ENCODE results near the gene VPS72.

Gene VPS72

GRCh38 chr1:151165738-151166504 is 24.1 kb downstream of the VPS72 start, which contains the start of the genes LYSMD1 and SCNM1:
TSS of gene LYSMD1 (minus strand) at chr1:151165902. CDS start at chr1:151165258, 644 bp downstream.
TSS of gene SCNM1 (plus strand) at chr1:151166144. CDS start at chr1:151166153, 9 bp downstream.
- Histone ChIP-seq H3K4me2 (ENCODE audit: low read depth, low read length, poor library complexity, severe bottlenecking) (peak within 1 kb of the TSS; percentile 98), H3K27me3 (ENCODE audit: insufficient read depth, low read length, poor library complexity, severe bottlenecking) (no peaks in the 10 kb centered on the region), H4K20me1 (ENCODE audit: insufficient read depth, low read length, poor library complexity, severe bottlenecking) (no peaks in the 10 kb centered on the region), H2AFZ (ENCODE audit: low read length) (peak within 1 kb of the TSS; percentile 83), H3K9me2 (replicated peaks; ENCODE audit: low read depth, low read length) (no peaks in the 10 kb centered on the region), H3K9ac (ENCODE audit: low read depth, low read length, poor library complexity, severe bottlenecking) (peak within 1 kb of the TSS; percentile 84), H3K9me3 (ENCODE audit: insufficient read depth, low read depth, low read length) (no peaks in the 10 kb centered on the region), H3K4me3 (ENCODE audit: low read length, poor library complexity, severe bottlenecking) (peak within 1 kb of the TSS; percentile 93), H3K4me1 (ENCODE audit: insufficient read depth, low read length, poor library complexity, severe bottlenecking) (peaks cover 21% of the 10 kb centered on the region), H3F3A (ENCODE audit: low read depth) (no peaks in the 10 kb centered on the region), H3K79me2 (ENCODE audit: insufficient read depth, low read length) (peaks cover 39% of the 10 kb centered on the region), H3K36me3 (ENCODE audit: insufficient read depth, low read length) (peaks cover 5% of the 10 kb centered on the region; the same call in 1 of the 2 replicates)
- TF ChIP-seq EZH2phosphoT487 (IDR thresholded peaks at IDR 0.05; ENCODE audit: borderline replicate concordance): no peak
- TF ChIP-seq, protein P1, sequence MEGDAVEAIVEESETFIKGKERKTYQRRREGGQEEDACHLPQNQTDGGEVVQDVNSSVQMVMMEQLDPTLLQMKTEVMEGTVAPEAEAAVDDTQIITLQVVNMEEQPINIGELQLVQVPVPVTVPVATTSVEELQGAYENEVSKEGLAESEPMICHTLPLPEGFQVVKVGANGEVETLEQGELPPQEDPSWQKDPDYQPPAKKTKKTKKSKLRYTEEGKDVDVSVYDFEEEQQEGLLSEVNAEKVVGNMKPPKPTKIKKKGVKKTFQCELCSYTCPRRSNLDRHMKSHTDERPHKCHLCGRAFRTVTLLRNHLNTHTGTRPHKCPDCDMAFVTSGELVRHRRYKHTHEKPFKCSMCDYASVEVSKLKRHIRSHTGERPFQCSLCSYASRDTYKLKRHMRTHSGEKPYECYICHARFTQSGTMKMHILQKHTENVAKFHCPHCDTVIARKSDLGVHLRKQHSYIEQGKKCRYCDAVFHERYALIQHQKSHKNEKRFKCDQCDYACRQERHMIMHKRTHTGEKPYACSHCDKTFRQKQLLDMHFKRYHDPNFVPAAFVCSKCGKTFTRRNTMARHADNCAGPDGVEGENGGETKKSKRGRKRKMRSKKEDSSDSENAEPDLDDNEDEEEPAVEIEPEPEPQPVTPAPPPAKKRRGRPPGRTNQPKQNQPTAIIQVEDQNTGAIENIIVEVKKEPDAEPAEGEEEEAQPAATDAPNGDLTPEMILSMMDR (conservative IDR thresholded peaks at IDR 0.05; ENCODE audit: low read length): no peak

DNA sequence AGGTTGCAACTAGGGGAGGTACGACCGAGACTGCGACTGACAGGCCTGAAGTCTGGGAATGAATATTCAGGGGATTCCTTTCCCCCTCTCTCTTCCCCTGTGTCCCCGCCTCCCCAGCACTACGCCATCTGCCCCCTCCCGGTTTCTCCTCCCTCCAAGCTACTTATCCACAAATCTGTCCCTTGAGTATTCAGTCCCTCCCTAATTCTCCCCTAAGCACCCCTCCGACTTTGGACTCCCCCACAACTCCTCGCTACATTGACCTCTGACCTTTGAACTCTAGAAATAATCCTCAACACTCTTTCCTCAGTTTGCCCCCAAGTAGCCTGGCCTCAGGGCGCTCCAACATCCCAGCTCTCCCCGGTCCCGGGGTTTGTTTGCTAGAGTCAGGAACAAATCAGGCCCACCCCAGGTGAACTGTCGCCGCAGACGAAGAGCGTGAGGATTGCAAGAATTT is 24.7 kb downstream of the VPS72 start:
- H3K36me3 ChIP-seq (ENCODE audit: insufficient read depth, low read length): peaks cover 5% of the 10 kb centered on the region; the same call in 1 of the 2 replicates
- peak overlapping the region; percentile 91 for H3K4me2 ChIP-seq (ENCODE audit: low read depth, low read length, poor library complexity, severe bottlenecking)
- peaks cover 39% of the 10 kb centered on the region for H3K79me2 ChIP-seq (ENCODE audit: insufficient read depth, low read length)
- TF ChIP-seq, protein P1 (conservative IDR thresholded peaks at IDR 0.05; ENCODE audit: low read length): no peak
- TF ChIP-seq EZH2phosphoT487 (IDR thresholded peaks at IDR 0.05; ENCODE audit: borderline replicate concordance): no peak
- H4K20me1 ChIP-seq (ENCODE audit: insufficient read depth, low read length, poor library complexity, severe bottlenecking): no peaks in the 10 kb centered on the region
- peak overlapping the region; percentile 93 for H3K4me3 ChIP-seq (ENCODE audit: low read length, poor library complexity, severe bottlenecking)
- H3F3A ChIP-seq (ENCODE audit: low read depth): no peaks in the 10 kb centered on the region
- peak overlapping the region; percentile 83 for H2AFZ ChIP-seq (ENCODE audit: low read length)
- H3K9me2 ChIP-seq (replicated peaks; ENCODE audit: low read depth, low read length): no peaks in the 10 kb centered on the region
- no peaks in the 10 kb centered on the region for H3K9me3 ChIP-seq (ENCODE audit: insufficient read depth, low read depth, low read length)
- peaks cover 21% of the 10 kb centered on the region for H3K4me1 ChIP-seq (ENCODE audit: insufficient read depth, low read length, poor library complexity, severe bottlenecking)
- H3K27me3 ChIP-seq (ENCODE audit: insufficient read depth, low read length, poor library complexity, severe bottlenecking): no peaks in the 10 kb centered on the region
- peak overlapping the region; percentile 84 for H3K9ac ChIP-seq (ENCODE audit: low read depth, low read length, poor library complexity, severe bottlenecking)

- no peaks in the 10 kb centered on the region for H3K27me3 ChIP-seq (ENCODE audit: insufficient read depth, low read length, poor library complexity, severe bottlenecking)
- H3K9me3 ChIP-seq (ENCODE audit: insufficient read depth, low read depth, low read length): no peaks in the 10 kb centered on the region
- no peaks in the 10 kb centered on the region for H3K9me2 ChIP-seq (replicated peaks; ENCODE audit: low read depth, low read length)
- peak overlapping the region; percentile 84 for H3K9ac ChIP-seq (ENCODE audit: low read depth, low read length, poor library complexity, severe bottlenecking)
- peak overlapping the region; percentile 83 for H2AFZ ChIP-seq (ENCODE audit: low read length)
- peak overlapping the region; percentile 93 for H3K4me3 ChIP-seq (ENCODE audit: low read length, poor library complexity, severe bottlenecking)
- no peaks in the 10 kb centered on the region for H3F3A ChIP-seq (ENCODE audit: low read depth)
- H4K20me1 ChIP-seq (ENCODE audit: insufficient read depth, low read length, poor library complexity, severe bottlenecking): no peaks in the 10 kb centered on the region
- H3K4me2 ChIP-seq (ENCODE audit: low read depth, low read length, poor library complexity, severe bottlenecking): peak overlapping the region; percentile 91
- peaks cover 5% of the 10 kb centered on the region; the same call in 1 of the 2 replicates for H3K36me3 ChIP-seq (ENCODE audit: insufficient read depth, low read length)
- H3K4me1 ChIP-seq (ENCODE audit: insufficient read depth, low read length, poor library complexity, severe bottlenecking): peaks cover 22% of the 10 kb centered on the region
- TF ChIP-seq, protein P1 (conservative IDR thresholded peaks at IDR 0.05; ENCODE audit: low read length): no peak
- no peak for TF ChIP-seq EZH2phosphoT487 (IDR thresholded peaks at IDR 0.05; ENCODE audit: borderline replicate concordance)
- peaks cover 39% of the 10 kb centered on the region for H3K79me2 ChIP-seq (ENCODE audit: insufficient read depth, low read length)
Measured at GRCh38 chr1:151164732-151165280, 25.2 kb downstream of the VPS72 start.

Data from Loucy (cell line).